Measurements from ENCODE around the gene GLRA3. TPM values are rescaled to one million over a fixed set of nuclear protein-coding genes. Genes with fewer than 3 reads are reported as not detected.
A peak's percentile ranks its signal among the peaks of the same experiment; 100 is the strongest.
"Not testable (repeated sequence)": the region's sequence is repeated elsewhere in the genome, so short reads cannot be mapped to it uniquely, and the experiment has no call there.

Gene GLRA3
- total RNA-seq, 1 experiment from 2014 or later = not detected

- DNase-seq (ENCODE audit: low spot score) = no peak
- in situ Hi-C loops (cut with HindIII; ENCODE audit: low sequenced_read_pairs) = no loop called here
Measured at GRCh38 chr4:174739576-174739975, 89.5 kb downstream of the GLRA3 start.

GRCh38 chr4:174734181-174734580 lies 94.9 kb downstream of the GLRA3 start:
- in situ Hi-C loops (cut with HindIII; ENCODE audit: low sequenced_read_pairs) = no loop called here
- DNase-seq (ENCODE audit: low spot score) = no peak

DNA sequence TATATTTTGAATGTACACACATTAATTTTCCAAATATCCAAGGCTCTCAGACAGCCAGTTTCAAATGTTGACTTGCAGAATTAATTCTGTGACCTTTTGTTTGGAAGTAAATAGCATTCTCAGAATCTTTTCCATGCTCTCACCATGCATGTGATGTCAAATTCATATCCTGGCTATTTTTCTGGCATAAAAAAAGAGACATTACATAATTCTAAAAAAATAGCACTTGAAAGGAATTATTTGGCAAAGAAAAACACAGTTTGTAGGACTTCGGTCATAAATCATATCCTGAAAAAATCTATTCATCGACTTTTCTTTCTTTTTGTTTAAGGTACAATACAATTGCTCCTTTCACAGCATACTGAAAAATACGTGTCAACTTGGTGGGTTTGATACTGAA lies 111.2 kb downstream of the GLRA3 start:
- in situ Hi-C loops (cut with HindIII; ENCODE audit: low sequenced_read_pairs) = no loop called here
- no peak for DNase-seq (ENCODE audit: low spot score)

DNA sequence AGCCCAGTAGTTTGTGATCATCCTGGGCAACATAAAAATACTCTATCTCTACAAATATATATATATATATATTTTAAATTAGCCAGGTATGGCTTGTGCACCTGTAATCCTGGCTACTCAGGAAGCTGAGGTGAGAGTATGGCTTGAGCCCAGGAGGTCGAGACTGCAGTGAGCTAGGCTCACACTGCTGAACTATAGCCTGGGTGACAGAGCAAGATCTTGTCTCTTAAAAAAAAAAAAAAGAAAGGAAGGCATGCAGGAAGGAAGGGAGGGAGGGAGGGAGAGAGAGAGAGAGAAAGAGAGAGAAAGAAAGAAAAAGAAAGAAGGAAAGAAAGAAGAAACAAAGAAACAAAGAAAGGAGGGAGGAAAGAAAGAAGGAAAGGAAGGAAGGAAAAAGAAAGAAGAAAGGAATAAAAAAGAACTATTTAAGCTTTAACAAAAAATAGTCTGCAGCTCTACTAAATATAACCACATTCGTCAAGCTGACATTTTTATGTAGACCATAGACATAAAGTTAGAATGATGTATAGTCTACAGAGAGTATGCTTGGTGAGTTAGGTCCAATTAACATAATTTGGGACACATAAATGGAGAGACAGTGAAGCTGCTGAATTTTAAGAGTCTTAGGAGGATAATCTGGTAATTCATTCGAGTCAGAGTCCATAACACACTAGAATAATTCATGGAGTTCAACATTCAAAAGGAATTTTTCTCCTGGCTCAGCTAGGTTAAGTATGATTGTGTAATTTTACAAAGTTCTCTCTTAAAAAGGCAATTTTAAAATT lies 111.9 kb downstream of the GLRA3 start:
- DNase-seq (ENCODE audit: low spot score) = no peak
- in situ Hi-C loops (cut with HindIII; ENCODE audit: low sequenced_read_pairs) = no loop called here

GRCh38 chr4:174714393-174715211 lies 114.4 kb downstream of the GLRA3 start:
- DNase-seq (ENCODE audit: low spot score) = peak; percentile 2
- in situ Hi-C loops (cut with HindIII; ENCODE audit: low sequenced_read_pairs) = no loop called here

- DNase-seq (ENCODE audit: low spot score) = no peak
- in situ Hi-C loops (cut with HindIII; ENCODE audit: low sequenced_read_pairs) = no loop called here
Measured at GRCh38 chr4:174713821-174714220, 115.2 kb downstream of the GLRA3 start.

GRCh38 chr4:174713181-174713580 lies 115.9 kb downstream of the GLRA3 start:
- DNase-seq (ENCODE audit: low spot score) = no peak
- in situ Hi-C loops (cut with HindIII; ENCODE audit: low sequenced_read_pairs) = no loop called here

- in situ Hi-C loops (cut with HindIII; ENCODE audit: low sequenced_read_pairs) = no loop called here
- DNase-seq (ENCODE audit: low spot score) = no peak
Measured at GRCh38 chr4:174709526-174709925, 119.5 kb downstream of the GLRA3 start.

- no peak for DNase-seq (ENCODE audit: low spot score)
- in situ Hi-C loops (cut with HindIII; ENCODE audit: low sequenced_read_pairs) = no loop called here
Measured at GRCh38 chr4:174708381-174708780, 120.7 kb downstream of the GLRA3 start.

DNA sequence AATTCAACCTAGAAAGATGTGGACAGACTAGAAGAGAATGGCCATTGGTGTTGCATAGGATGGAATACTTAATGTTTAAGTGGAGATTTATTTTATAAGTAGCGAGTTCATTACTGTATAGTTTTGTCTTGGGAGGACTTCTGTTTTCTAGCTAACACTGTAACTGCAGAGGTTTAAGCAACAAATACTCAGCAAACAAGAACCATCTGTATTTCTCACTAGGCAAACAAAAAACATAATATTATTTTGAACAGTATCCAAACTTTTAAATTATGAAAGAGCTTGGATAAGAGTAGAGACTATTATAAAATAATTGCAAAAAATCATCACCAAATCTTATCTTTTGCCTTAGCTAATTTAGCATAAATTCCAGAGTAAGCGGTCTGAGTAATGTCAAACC lies 121.1 kb downstream of the GLRA3 start:
- no peak for DNase-seq (ENCODE audit: low spot score)
- in situ Hi-C loops (cut with HindIII; ENCODE audit: low sequenced_read_pairs) = no loop called here

DNA sequence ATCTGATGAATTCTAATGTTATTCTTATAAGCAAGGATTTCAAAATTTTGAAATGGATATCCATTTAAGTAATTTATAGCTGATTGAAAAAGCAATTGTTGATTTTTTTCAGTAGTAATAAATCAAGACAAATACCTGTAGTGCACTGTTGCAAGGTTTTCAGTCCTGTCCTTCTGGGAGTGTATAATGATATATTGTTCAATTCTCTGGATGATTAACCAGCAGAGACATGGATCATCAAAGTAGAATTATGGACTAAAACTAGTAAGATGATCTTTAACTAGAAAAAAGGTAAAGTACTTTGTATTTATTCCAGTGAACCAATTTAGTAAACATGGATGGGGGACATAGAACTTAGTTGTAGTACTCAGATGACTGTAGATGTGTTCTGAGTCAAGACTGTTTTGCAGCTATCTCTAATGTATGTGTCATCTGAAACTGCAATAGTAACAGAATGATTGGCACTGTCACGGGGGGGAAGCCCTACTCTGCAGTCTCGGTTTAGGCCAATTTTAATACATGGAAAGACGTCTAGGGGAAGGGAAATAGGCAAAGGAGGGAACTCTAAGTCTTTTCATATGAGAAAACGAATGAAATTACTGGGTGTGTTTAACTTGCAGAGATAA lies 121.9 kb downstream of the GLRA3 start:
- in situ Hi-C loops (cut with HindIII; ENCODE audit: low sequenced_read_pairs) = no loop called here
- no peak for DNase-seq (ENCODE audit: low spot score)

GRCh38 chr4:174702979-174703478 lies 126.0 kb downstream of the GLRA3 start:
- no peak for DNase-seq (ENCODE audit: low spot score)
- in situ Hi-C loops (cut with HindIII; ENCODE audit: low sequenced_read_pairs) = no loop called here

DNA sequence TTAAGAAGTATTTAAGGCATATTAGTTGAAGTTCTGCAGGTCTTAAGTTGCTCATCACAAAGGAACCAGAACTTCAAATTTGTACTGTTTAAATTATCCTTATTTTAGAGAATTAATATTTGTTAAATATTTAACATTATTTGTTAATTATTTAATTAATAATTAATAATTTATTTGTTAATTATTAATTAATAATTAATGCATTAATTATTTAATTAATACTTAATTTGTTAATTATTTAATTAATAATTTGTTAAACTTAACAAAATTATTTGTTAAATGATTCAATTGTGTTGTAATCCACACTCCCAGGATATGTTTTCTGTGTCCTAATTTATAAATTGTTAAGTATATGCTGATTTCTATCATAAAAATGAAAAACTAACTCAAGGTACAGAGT lies 129.4 kb downstream of the GLRA3 start:
- in situ Hi-C loops (cut with HindIII; ENCODE audit: low sequenced_read_pairs) = no loop called here
- no peak for DNase-seq (ENCODE audit: low spot score)

- in situ Hi-C loops (cut with HindIII; ENCODE audit: low sequenced_read_pairs) = no loop called here
- no peak for DNase-seq (ENCODE audit: low spot score)
Measured at GRCh38 chr4:174697896-174698295, 131.2 kb downstream of the GLRA3 start.

DNA sequence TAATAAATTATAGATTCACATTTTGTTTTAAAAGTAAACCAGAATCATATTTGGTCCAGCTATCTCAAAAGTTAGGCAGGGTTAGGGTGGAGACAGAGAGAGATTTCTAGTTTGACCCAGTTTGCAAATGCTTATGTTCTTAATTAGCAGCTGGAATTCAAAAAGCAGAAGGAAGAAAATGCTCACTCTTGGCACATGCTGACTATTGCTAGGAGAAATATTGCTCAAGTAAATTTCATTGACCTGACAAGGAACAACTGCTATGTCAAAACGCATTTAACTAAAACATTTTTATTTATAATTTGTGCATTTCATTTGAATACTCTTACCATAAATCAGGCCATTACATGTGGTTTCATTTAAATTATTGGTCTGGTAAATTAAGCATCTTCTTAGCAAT lies 131.8 kb downstream of the GLRA3 start:
- in situ Hi-C loops (cut with HindIII; ENCODE audit: low sequenced_read_pairs) = no loop called here
- DNase-seq (ENCODE audit: low spot score) = no peak

DNA sequence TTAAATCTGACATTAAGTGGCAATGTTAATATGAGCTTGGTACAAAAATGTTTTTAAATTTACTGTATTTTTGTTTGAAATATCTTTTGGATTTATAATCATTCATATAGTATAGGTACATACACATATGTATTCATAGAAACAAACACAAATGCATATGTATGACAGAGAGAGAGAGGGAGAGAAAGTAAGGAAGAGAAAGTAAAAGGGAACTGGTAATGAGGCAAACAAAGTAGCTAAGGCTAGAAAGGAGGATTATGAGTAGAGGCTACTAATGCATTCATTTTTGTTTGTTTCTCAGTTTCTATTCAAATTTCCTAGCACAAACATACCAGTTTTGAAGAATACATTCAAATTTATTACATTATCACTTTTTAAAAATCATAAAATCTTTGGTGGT lies 132.4 kb downstream of the GLRA3 start:
- in situ Hi-C loops (cut with HindIII; ENCODE audit: low sequenced_read_pairs) = no loop called here
- DNase-seq (ENCODE audit: low spot score) = no peak

DNA sequence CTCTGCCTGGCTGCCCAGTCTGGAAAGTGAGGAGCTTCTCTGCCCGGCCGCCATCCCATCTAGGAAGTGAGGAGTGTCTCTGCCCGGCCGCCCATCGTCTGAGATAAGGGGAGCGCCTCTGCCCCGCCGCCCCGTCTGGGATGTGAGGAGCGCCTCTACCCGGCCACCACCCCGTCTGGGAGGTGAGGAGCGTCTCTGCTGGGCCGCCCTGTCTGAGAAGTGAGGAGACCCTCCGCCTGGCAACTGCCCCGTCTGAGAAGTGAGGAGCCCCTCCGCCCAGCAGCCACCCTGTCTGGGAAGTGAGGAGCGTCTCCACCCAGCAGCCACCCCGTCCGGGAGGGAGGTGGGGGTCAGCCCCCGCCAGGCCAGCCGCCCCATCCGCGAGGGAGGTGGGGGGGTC lies 137.2 kb downstream of the GLRA3 start:
- in situ Hi-C loops (cut with HindIII; ENCODE audit: low sequenced_read_pairs) = not testable (repeated sequence)

DNA sequence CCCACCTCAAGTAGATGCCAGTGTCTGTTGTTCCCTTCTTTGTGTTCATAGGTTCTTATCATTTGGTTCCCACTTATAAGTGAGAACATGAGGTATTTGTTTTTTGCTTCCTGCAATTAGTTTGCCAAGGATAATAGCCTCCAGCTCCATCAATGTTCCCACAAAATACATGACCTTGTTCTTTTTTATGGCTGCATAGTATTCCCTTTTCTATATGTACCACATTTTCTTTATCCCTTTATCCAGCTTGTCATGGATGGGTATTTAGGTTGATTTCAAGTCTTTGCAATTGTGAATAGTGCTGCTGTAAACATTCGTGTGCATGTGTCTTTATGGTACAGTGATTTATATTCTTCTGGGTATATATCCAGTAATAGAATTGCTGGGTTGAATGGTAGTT lies 138.4 kb downstream of the GLRA3 start:
- in situ Hi-C loops (cut with HindIII; ENCODE audit: low sequenced_read_pairs) = no loop called here
- DNase-seq (ENCODE audit: low spot score) = no peak

More for the DNA sequence above, 137.2 kb downstream of the GLRA3 start:
- DNase-seq (ENCODE audit: low spot score) = not testable (repeated sequence)

- DNase-seq (ENCODE audit: low spot score) = no peak
- in situ Hi-C loops (cut with HindIII; ENCODE audit: low sequenced_read_pairs) = no loop called here
Measured at GRCh38 chr4:174689618-174690017, 139.4 kb downstream of the GLRA3 start.

- in situ Hi-C loops (cut with HindIII; ENCODE audit: low sequenced_read_pairs) = no loop called here
Measured at GRCh38 chr4:174686826-174687225, 142.2 kb downstream of the GLRA3 start.

More at GRCh38 chr4:174686826-174687225, 142.2 kb downstream of the GLRA3 start:
- DNase-seq (ENCODE audit: low spot score) = no peak
